Stimulated activated CD8-positive, alpha-beta memory T cell treated with anti-CD3 and anti-CD28 coated beads, Interleukin-15, amount 100 ng/mL, for 48 hours (primary cell): ENCODE data around the gene MAPKAP1.
"Not testable (repeated sequence)": the region's sequence is repeated elsewhere in the genome, so short reads cannot be mapped to it uniquely, and the experiment has no call there.

Experiments
- DNase-seq, 2 donors: peaks; one replicate each; pipeline ENCODE4 v3.0.0-alpha.2; 2020; ENCODE audit warnings: low read depth in 2 of 2

The MAPKAP1 gene

DNA sequence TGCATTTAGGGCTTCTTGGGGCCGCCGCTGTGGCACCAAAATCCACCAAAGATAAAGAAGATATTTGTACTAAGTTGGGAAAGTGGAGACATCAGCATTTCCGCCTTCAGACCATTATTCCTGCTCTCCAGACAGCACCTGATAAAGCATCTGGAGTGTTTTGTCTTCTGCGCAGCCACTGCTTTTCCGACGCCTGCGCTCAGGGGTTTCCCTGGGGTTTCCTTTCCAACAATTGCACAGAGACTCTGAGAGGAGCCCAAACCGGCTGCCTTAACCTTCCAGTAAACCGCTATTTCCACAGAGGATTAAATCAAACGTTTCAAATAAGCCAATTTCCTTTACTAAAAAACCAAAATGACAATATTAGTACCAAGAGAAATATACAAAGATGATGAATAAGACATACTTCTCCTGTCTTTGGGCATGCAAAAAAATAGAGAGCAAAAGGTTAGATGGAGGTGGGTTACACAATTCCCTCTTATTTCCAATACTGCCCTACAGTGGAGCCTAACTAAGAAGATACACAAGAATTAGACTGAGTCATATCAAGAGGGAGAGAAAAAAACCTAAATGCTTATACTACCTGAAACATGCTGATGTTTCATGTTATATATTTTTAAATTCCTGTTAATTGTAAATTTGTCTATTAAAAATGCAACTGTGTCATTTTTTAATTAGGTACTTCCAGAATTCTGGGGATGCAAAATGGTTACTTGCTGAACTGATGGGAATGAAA is 98.4 kb downstream of the MAPKAP1 start:
- DNase-seq, result no peak

DNA sequence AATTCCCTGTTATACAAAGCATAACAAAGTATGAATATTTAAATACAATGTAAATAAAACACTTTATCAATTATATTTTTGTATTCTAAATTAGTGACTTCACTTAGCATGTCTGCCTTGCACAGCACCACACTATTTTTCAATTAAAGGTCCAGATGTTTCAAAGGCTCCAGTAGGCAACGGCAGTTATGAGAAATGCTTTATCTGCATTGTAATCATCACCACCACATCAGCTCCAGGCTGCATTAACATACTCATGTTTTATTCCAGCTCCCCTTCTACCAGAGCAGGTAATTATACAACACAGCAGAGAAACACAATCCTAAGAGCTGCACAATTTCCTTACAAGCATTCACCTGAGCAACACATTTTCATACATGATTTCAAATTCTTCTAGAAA is 102.8 kb downstream of the MAPKAP1 start:
- no peak for DNase-seq

DNA sequence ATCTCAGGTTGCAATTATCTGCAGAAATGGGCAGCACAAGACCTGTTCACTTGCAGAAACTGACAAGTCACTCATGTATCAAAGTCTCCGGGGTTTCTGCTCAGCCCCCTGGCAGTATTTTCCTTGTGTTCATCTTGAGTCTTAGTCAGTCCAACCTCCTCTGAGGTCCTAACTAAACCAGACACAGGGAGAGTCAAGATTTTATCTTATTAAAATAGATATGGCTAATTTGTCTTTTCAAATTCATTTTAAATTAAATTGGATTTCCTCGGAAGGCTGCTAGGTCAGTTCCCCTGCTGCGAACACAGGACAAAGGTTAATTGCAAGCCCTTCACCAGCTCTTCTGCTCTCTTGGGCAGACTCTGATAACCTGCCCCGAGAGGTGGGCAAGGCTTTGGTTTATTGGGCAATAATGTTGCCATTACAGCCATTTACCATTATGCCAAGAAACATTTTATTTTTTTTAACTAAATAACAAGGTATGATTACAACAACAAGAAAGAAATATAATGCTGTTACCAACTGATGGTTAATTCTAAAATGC is 103.5 kb downstream of the MAPKAP1 start:
- no peak for DNase-seq

DNA sequence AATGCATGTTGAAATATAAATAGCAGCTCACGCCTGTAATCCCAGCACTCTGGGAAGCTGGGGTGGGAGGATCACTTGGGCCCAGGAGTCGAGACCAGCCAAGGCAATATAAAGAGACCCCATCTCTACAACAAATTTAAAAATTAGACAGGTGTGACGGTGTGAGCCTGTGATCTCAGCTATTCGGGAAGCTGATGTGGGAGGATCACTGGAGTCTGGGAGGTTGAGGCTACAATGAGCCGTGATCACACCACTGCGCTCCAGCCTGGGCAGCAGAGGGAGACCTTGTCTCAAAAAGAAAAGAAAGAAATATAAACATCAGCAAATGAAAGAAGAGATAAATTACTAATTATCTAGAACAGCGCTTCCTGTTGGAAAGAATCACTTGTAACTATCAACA is 105.0 kb downstream of the MAPKAP1 start:
- DNase-seq, result no peak

DNA sequence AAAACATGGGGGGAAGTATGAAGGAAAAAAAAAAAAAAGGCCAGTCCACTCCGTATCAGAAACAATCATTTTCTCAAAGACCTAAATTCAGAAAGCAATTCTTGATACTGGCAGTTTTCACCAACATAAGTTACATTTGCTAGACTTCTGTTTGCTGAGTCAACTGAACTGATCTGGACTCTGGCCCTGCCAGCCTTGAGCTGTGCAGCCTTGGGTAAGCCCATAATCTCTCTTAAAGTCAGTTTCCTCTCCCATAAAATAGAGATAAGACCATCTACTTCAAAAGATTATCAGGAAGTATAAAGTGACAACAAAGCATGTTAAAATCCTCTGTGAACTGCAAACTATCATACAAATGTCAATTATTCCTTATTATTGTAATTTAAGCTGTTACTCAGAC is 106.8 kb downstream of the MAPKAP1 start:
- DNase-seq, result no peak

DNA sequence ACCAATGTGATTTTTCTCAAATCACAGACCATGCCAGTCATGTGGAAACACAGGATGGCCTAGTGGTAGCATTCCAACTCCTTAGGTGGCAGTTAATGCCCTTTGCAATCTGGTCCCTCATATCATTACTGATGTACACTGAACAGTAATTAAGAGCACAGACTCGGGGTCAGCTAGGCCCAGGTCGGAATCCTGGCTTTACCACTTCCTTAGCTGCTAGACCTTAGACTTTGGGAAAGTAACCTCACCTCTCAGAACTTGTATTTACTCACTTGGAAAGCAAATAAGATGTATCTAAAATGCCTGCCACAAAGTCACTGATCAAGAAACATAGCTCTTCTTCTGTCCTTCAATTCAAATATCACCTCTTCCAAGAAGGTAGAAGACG is 112.8 kb downstream of the MAPKAP1 start:
- no peak for DNase-seq

DNA sequence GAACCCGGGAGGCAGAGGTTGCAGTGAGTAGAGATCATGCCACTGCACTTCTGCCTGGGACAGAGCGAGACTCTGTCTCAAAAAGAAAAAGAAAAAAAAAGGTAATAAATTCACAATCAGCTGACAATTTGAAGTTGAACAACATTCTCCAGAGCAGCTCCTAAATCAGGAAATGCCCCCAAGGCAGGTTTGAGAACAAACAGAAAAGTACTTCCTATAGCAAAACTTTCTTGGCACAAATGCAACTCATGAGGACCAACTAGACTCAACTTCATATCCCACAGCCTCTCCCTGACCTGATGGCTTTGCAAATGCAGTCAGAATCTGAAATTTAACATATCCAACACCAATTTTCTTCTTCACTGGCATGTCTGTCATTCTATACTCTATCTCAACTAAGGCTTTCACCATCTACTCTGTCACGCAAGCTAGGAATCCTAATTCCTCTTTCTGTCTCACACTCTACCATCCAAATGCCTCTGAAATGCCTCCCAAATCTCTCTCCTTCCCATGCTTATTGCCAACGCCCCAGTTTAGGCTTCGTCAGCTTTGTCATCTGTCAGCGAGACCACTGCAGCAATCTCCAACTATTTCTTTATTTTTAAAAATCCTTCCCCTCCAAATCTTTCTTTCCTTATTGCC is 113.3 kb downstream of the MAPKAP1 start:
- DNase-seq, result no peak

DNA sequence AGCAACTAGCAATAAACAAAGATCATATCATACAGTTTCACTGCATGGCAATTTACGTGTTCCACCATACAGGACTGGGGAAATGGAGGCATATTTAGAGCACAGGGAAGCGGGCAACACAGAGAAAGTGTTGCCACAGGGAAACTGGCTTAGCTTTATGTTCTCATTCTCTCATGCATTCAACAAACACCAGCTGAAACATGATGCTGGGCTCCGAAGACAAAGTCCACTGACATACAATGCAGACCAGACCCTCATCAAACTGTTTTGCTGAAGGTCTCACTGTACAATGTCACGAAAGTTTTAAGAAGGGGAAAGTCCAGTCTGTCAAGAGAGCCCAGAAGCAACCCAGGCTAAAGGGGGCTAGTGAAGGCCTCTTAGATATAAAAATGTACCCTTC is 115.1 kb downstream of the MAPKAP1 start:
- DNase-seq, result no peak

DNA sequence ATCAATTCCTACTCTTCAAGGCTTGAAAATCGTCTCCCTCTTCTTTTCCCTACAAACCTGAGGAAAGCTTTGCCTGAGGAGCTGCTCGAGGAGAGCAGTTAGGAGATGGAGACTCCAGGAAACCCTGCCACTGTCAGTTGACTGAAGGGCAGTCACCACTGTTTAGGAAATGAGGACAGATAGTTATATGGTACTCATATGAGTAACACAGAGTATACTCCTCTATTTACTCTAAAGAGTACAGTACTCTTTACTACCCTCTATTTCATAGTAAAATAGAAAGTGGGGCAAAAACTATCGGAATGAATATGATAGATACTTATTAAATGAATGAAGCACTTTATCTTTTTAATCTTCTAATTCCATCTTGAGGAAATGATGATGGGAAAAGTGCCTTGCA is 115.8 kb downstream of the MAPKAP1 start:
- DNase-seq, result no peak

DNA sequence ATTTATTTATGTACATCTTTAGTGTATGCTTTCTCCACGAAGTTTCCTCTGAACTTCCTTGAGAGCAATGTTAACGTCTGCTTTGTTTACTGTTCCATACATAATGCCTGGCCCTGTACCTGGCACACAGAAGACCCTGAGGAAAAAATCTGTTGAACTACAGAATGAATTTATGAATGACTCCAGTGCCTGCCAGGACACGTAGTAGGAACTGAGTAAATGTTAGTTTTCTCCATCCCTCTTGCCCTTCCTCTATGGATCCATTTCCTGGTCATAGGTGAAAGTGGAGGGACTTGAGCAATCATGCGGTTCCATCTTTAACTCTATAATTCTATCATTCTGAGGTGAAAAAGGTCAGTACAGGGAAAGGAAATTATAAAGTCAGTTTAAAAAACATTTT is 117.7 kb downstream of the MAPKAP1 start:
- no peak for DNase-seq

DNA sequence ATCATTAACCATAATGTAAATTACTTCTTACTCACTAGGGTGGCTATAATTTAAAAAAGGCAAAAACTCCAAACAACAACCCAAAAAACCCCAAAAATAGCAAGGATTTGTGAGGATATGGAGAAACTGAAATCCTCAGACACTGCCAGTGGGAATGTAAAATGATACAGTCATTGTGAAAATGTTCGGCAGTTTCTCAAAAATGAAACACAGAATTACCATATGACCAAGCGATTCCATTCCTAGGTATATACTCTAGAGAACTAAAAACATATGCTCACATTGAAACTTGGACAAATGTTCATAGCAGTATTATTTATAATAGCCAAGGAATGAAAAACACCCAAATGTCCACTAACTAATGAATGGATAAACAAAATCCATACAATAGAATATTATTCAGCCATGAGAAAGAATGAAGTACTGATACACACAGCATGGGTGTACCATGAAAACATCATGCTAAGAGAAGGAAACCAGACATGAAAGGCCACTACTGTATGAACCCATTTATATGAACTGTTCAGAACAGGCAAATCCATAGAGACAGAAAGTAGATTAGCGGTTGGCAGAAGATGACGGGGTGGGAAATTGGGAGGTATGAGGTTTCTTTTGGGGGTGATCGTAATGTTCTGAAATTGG is 119.1 kb downstream of the MAPKAP1 start:
- DNase-seq, result no peak

DNA sequence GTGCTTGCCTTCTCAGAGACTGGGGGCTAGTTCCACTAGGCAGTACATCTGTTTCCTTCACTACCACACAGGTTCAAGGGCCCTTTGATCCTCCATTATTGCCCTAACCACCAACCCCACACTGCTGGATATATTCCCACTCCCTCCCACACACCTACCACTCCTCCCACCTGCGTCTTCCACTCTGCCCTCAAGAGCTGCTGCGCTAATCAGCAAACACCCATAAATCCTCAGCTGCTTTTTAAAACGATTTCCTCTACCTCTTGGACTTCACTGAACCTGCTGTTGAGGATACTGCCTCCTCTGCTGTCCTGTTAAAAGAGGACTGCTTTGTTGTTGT is 120.9 kb downstream of the MAPKAP1 start:
- no peak for DNase-seq

DNA sequence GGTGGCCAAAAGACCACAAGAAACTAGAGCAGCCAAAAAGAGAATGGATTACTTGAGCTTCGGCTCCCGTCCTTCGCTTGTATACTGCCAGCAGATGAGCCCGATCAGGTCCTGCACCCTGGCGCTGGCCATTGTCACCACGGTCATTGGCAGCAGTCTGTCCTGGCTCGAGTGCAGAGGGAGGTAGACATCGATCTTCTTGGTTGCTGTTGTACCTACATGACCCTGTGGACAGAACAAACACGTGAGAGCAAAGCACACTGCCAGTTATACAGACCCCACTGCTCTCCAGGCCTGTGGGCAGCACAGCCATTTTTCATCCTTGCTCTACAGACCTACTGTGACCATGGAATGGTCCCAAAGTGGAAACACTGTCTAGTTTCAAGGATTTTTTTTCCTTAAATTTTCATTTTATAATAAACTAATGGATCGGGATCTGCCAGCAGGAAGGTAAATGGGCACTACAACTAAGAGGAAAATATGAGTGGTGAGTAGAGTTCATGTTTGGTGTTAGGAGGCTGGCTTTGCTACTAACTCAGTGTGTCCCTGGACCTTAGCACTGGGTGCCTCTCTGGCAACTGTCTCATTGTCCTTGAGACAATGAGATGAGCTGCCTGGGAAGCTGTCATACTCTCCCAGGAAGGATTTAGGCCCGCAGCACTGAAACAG is 121.4 kb downstream of the MAPKAP1 start:
- DNase-seq, result no peak

DNA sequence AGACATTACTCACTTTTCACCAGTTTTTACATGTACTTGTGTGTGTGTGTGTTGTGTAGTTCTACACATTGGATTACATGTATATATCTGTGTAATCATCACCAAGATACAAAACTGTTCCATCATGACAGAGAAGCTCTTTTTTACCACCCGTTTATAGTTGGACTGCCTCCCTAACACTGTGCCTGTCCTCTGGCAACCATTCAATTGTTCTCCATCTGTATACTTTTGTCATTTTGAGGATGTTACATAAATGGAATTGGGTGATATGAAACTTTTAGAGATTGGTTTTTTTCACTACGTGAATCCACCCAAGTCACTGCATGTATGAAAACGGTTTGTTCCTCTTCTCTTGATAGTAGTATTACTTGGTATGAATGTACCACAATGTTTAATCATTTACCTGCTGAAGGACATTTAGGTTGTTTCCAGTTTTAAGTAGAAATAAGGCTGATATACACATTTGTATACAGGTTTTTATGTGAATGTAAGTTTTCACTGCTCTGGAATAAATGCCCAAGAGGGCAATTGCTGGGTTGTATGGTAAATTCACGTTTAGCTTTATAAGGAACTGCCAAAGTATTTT is 126.2 kb downstream of the MAPKAP1 start:
- no peak for DNase-seq

DNA sequence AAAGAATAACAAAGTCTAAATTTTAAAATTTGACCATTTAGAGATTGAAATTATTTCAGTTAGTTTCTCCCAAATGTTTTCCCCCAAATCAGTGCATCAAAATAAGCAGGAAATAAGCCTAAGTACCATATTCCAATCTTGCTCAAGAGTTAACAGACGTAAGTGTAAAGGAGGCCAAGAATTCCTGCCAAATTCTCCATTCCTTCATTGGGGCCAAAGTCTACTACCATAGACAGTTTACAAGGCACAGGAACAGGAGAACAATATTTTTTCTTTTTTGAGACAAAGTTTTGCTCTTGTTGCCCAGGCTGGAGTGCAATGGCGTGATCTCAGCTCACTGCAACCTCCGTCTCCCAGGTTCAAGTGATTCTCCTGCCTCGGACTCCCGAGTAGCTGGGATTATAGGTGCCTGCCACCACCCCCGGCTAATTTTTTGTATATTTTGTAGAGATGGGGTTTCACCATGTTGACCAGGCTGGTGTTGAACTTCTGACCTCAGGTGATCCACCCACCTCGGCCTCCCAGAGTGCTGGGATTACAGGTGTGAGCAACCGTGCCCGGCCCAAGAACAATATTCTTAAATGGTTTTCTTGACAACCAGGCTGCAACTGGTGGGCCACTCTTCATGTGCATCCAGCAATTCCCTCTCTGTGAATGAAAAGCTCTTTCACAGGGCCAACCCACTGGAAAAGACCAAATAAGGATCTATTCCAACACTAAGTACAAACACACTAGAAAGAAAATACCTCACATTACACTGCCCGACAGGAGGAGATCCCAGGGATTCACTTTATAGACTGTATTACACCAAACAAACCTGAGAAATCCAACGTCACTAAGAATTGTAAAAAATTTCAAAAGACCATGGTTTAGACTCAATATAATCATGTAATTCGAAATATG is 127.7 kb downstream of the MAPKAP1 start:
- DNase-seq, result no peak

DNA sequence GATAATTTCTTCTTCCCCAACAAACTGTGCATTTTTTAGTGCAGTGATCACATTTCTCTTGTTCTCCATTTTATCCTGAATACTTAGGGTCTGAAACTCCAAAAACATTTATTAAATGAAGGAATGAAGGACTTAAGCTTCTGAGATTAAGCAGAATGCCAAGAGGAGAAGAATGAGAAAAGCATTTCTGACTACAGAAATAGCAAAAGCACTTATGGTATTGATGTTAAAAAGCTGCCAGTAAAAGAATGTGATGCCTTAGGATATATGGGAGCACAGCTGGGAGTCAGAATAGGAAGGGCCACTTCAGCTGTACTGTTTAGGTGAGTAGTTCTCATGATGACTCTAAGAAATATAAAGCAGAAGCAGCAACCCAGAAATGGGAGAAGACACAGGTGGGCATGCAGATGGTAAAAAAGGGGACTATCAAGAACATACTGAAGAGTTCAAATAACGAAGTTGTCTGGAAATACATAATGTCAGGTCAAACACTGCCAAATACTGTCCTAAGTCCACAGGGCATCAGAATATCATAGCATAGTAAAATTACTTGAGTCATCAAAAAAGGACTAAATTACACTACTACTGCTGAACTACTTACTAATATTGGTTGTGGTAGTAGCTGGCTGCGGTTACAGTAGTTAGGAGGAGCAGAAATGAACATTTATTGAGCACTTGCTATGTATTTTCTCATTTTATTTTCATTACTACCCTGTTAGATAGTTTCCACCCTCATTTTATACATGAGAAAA is 132.7 kb downstream of the MAPKAP1 start:
- no peak for DNase-seq

DNA sequence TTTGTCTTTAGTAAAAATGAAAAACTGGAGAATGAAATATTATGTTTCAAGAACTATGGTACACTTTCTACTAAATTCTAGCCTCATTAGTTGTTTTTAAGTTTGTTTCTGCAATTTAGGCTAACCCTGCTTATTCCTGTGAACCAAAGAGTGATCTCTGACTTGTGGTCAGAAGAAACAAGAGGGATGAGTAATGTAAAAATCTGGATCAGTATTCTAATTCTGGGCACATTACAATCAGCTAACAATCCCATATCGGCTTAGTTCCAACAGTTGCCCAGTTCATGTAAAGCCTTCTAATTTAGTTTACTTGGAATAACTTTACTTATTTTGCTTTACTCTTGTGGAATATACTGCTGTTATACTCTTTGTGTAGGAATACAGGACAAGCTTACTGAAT is 134.5 kb downstream of the MAPKAP1 start:
- DNase-seq, result not testable (repeated sequence)

DNA sequence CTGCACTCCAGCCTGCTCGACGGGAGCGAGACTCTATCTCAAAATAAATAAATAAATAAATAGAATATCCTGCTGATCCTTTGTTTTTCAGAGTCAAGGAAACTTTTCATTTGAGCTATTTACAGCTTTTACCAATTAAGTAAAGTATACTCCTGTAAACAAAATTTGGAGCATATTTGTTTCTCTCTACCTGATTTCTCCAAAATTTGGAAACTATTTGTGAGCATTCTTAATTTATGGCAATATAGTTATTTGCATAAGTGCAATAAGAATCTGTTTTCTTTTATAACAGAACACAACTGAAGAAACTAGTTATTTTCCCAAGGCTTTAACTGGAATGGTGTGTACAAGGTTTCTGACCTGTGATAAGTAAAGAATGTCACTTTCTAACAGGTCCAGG is 135.2 kb downstream of the MAPKAP1 start:
- not testable (repeated sequence) for DNase-seq

DNA sequence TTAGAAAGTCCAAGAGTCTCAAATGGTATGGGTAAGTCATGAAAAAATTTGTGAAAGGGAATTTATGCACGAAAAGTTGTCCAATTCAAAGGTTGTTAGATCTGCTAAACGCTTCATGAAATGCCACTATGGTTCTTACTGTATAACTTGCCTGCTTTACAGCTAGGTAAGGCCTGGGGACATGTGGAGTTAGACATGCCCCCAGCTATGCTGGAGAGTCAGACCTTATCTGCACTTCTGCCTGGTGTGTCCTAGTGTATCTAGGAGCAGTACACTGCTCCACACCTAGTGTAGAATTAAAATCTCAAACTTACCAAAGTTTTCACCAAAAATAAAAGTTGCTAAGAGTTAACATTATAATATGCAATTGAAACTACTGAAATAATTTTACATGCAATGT is 136.8 kb downstream of the MAPKAP1 start:
- no peak for DNase-seq

DNA sequence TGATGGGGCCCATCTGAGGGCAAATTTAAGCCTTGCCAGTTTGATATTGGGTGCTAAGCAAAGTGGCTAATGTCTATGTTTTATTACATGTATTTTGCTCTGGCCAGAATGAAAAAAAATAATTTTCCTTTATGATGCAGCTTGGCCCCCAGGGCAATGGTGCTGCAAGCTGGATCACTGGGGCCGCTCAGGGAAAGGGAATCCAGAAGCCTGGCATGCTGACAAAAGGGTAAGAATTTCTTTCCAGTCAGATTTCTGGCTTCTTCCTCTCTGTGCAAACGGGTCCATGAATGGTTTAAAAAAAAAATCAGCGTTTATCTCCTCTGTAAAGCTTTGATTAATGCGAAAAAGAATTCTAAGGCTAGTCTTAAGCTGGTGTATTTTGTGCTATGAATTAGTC is 138.4 kb downstream of the MAPKAP1 start:
- no peak for DNase-seq
